HG02884 (cell line): Measurements from ENCODE around the gene LTBP3.
A peak's percentile ranks its signal among the peaks of the same experiment; 100 is the strongest.

ENCODE experiments used
- ATAC-seq: cut with Tn5 transposase; IDR thresholded peaks from one replicate; pipeline ENCODE4 v1.9.1; 2021; ENCODE audit warnings: mild to moderate bottlenecking, moderate library complexity; ENCODE audit not compliant: unreplicated experiment

LTBP3 gene

GRCh38 chr11:65555693-65556231, 2.4 kb downstream of the LTBP3 start:
- no peak for ATAC-seq

GRCh38 chr11:65554842-65555430, 3.2 kb downstream of the LTBP3 start:
- ATAC-seq: no peak

- no peak for ATAC-seq
These were observed 3.9 kb downstream of the LTBP3 start for GRCh38 chr11:65554057-65554818.

GRCh38 chr11:65553301-65554001, 4.7 kb downstream of the LTBP3 start:
- ATAC-seq: no peak

- no peak for ATAC-seq
These were observed 5.7 kb downstream of the LTBP3 start for GRCh38 chr11:65552388-65552951.

GRCh38 chr11:65551572-65552387, 6.4 kb downstream of the LTBP3 start:
- peak; percentile 68 for ATAC-seq

- no peak for ATAC-seq
These were observed 9.1 kb downstream of the LTBP3 start for GRCh38 chr11:65549096-65549495.

GRCh38 chr11:65548395-65548794, 9.8 kb downstream of the LTBP3 start:
- no peak for ATAC-seq

- no peak for ATAC-seq
These were observed 10.6 kb downstream of the LTBP3 start for GRCh38 chr11:65547446-65548125.

GRCh38 chr11:65546217-65546958, 11.8 kb downstream of the LTBP3 start:
- peak; percentile 65 for ATAC-seq

GRCh38 chr11:65545853-65546216, 12.3 kb downstream of the LTBP3 start:
- ATAC-seq: no peak

- no peak for ATAC-seq
These were observed 15.3 kb downstream of the LTBP3 start for GRCh38 chr11:65542738-65543390.

- no peak for ATAC-seq
These were observed 16.8 kb downstream of the LTBP3 start for GRCh38 chr11:65541093-65541982.

- peak; percentile 51 for ATAC-seq
These were observed 17.7 kb downstream of the LTBP3 start for GRCh38 chr11:65540290-65541092.

- ATAC-seq: peak; percentile 43
These were observed 18.3 kb downstream of the LTBP3 start for GRCh38 chr11:65539744-65540289.

- no peak for ATAC-seq
These were observed 19.0 kb downstream of the LTBP3 start for GRCh38 chr11:65538915-65539743.
